Frontal cortex (tissue), 4 donors: ENCODE results near the gene OTOG. TPM values are rescaled to one million over a fixed set of nuclear protein-coding genes. Genes with fewer than 3 reads are reported as not detected.

ENCODE experiments used
- DNase-seq, 2 donors: peaks; one replicate each; pipeline ENCODE4 v3.0.0; 2012; ENCODE audit warnings: low spot score in 2 of 2
- FAIRE-seq: peaks from 2 replicates; lab custom pipeline; 2012; peaks lifted over from hg19 to GRCh38; lab: Jason Lieb, UNC
- total RNA-seq: library from RNA; depleted of rRNA; stranded (reverse); fragments of >200 nt; gene quantifications from one replicate; pipeline ENCODE4 v1.2.3, GENCODE V29; 2014
- donor health status: control.
- donor health status: control.
- donor health status: control.

OTOG gene
- total RNA-seq, 1 donor from 2014 or later: under 0.01 TPM

- DNase-seq (peak in 1 of 2 donors; percentile 0), FAIRE-seq (no peak)
Observed at GRCh38 chr11:17639091-17639490, 92.0 kb downstream of the OTOG start.

GRCh38 chr11:17639781-17640180, 92.7 kb downstream of the OTOG start:
- DNase-seq (no peak), FAIRE-seq (no peak)

- no peak for FAIRE-seq
- no peak for DNase-seq
Observed at GRCh38 chr11:17640493-17641164, 93.6 kb downstream of the OTOG start.

- FAIRE-seq (no peak), DNase-seq (peak in 1 of 2 donors; percentile 1)
Observed at GRCh38 chr11:17641792-17642350, 94.8 kb downstream of the OTOG start.

GRCh38 chr11:17642370-17642769, 95.3 kb downstream of the OTOG start:
- DNase-seq (peak in 1 of 2 donors; percentile 1), FAIRE-seq (no peak)

- FAIRE-seq (no peak), DNase-seq (no peak)
Observed at GRCh38 chr11:17642980-17643379, 95.9 kb downstream of the OTOG start.

- FAIRE-seq: no peak
- DNase-seq: peak in 1 of 2 donors; percentile 1
Observed at GRCh38 chr11:17643506-17644405, 96.7 kb downstream of the OTOG start.

GRCh38 chr11:17645190-17645970, 98.3 kb downstream of the OTOG start:
- DNase-seq (peak in 1 of 2 donors; percentile 0), FAIRE-seq (no peak)

GRCh38 chr11:17646451-17647145, 99.5 kb downstream of the OTOG start:
- FAIRE-seq (no peak), DNase-seq (peak in 1 of 2 donors; percentile 0)

- DNase-seq (peak in 1 of 2 donors; percentile 1), FAIRE-seq (no peak)
Observed at GRCh38 chr11:17648528-17648927, 101.5 kb downstream of the OTOG start.

GRCh38 chr11:17649261-17649660, 102.2 kb downstream of the OTOG start:
- FAIRE-seq: no peak
- no peak for DNase-seq

GRCh38 chr11:17649696-17650095, 102.6 kb downstream of the OTOG start:
- DNase-seq: peak in 1 of 2 donors; percentile 5
- FAIRE-seq: no peak

GRCh38 chr11:17650127-17650911, 103.3 kb downstream of the OTOG start:
- peak in 1 of 2 donors; percentile 14 for DNase-seq
- no peak for FAIRE-seq

GRCh38 chr11:17651061-17651460, 104.0 kb downstream of the OTOG start:
- DNase-seq: peak in 1 of 2 donors; percentile 1
- FAIRE-seq: no peak

- DNase-seq: no peak
- no peak for FAIRE-seq
Observed at GRCh38 chr11:17651681-17652080, 104.6 kb downstream of the OTOG start.

GRCh38 chr11:17652556-17652955, 105.5 kb downstream of the OTOG start:
- FAIRE-seq: no peak
- DNase-seq: no peak

GRCh38 chr11:17653611-17654010, 106.6 kb downstream of the OTOG start:
- FAIRE-seq (no peak), DNase-seq (no peak)

- DNase-seq (no peak), FAIRE-seq (no peak)
Observed at GRCh38 chr11:17655682-17656081, 108.6 kb downstream of the OTOG start.

- DNase-seq (no peak), FAIRE-seq (no peak)
Observed at GRCh38 chr11:17658211-17658610, 111.2 kb downstream of the OTOG start.
